Astrocyte of the spinal cord (primary cell): ENCODE measurements around the gene CLBA1.

ENCODE experiments used
- DNase-seq: peaks from one replicate; pipeline ENCODE4 v3.0.0; 2011; ENCODE audit warnings: low read depth, low spot score
- H3K4me3 ChIP-seq: 2 replicates; pipeline ENCODE4 v1.5.1; 2011; ENCODE audit warnings: low read depth, mild to moderate bottlenecking, low read length, moderate library complexity
- in situ Hi-C: cut with HindIII; loops from 2 replicates; pipeline ENCODE4 v1.10.0; 2017; ENCODE audit warnings: low sequenced_read_pairs
- TF ChIP-seq, protein P1 (sequence below): IDR thresholded peaks from 2 replicates; pipeline ENCODE4 v1.5.1; 2012; ENCODE audit warnings: low read depth, mild to moderate bottlenecking, low read length, inconsistent platforms

Gene CLBA1

DNA sequence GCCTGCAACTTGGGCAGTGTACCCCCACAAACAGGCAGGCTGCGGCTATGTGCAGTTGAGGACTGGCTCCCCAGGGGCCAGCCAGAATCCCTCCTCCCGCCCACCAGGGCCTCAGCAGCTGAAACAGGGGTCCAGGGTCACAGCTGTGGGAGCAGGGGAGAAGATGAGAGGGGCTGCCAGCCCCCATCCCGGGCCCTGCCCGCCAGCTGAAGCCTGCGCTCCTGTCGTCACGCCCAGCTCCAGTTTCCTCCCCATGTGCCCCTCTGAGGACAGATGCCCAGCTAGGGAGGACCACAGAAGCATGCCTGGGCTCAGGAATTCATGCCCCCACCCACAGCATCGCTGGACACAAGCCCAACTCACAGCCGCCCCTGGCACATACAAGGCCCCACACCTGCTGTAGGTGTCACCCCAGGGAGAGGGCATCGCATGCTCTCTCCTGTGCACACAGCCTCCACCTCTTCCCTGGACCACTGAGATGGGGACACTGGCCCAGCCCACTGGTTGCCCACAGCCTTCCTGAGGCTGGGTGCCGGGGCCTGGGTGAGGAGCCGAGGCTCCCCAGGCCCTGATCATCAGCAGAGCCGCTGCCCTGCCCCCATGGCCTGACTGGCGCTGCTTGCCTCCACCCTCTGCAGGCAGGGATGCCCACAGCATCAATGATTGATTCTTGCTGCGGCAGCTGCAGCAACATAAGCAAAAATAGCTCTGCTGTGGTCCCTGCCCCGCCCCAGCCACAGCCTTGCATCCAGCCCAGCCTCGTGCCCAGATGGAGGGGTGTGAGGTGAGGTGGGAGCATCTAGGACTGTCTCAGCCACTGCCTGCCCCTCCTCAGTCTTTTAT is 3.7 kb upstream of the CLBA1 start:
- in situ Hi-C loops = no loop called here
- no peak overlapping the region for H3K4me3 ChIP-seq
- TF ChIP-seq, protein P1, sequence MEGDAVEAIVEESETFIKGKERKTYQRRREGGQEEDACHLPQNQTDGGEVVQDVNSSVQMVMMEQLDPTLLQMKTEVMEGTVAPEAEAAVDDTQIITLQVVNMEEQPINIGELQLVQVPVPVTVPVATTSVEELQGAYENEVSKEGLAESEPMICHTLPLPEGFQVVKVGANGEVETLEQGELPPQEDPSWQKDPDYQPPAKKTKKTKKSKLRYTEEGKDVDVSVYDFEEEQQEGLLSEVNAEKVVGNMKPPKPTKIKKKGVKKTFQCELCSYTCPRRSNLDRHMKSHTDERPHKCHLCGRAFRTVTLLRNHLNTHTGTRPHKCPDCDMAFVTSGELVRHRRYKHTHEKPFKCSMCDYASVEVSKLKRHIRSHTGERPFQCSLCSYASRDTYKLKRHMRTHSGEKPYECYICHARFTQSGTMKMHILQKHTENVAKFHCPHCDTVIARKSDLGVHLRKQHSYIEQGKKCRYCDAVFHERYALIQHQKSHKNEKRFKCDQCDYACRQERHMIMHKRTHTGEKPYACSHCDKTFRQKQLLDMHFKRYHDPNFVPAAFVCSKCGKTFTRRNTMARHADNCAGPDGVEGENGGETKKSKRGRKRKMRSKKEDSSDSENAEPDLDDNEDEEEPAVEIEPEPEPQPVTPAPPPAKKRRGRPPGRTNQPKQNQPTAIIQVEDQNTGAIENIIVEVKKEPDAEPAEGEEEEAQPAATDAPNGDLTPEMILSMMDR = no peak
- DNase-seq = no peak

DNA sequence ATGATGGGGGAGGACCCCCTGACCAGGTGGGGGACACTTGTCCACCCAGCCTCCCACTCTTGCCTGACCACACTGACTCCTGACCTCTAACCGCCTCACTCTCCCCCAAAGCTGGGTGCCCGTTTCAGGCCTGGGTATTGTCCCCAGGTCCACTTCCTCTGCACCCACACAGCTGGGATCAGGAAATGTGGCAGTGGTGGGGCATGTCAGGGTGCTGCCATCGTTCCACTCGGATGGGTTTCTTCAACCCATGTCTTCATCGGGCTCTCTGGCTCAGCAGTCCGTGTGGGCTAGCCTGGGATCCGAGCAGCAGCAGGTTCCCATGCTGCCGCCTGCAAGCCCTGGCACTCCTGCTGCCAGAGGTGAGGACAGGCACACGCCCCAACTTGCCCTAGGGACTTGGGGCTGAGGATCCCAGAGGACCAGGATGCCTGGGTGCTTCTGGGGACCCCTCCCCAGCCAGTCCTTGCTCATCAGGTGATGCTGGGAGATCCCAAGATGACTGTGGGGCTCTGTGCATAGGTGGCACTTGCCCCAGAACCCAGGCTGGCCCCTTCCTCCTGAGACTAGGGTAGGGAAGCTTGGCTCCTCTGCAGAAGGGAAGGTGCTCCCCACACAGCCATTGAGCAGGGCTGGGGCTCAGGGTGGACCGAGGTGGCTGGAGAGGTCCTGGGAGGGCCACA is 2.9 kb upstream of the CLBA1 start:
- in situ Hi-C loops = no loop called here
- no peak overlapping the region for H3K4me3 ChIP-seq

DNA sequence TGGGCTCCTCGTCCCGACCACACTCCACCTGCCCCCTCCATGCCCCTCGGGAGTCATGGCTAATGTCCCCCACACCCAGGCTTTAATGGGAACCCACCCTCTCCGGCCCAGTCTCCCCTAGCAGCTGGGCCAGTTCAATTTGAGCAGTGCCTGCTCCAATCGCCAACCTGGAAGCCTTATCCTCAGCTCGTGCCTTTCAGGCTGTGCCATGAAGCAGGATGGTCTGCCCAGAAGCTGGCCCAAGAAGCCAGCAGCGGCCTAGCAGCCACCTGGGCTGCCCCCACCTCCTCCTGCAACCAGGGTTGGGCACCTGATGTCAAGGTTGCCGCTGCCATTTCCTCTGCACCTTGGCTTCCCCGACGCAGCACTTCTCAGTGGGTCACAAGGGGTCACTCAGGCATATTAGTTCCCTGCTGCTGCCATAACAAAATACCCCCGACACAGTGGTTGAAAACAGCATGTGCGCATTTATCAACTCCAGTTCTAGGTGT is 2.3 kb upstream of the CLBA1 start:
- TF ChIP-seq, protein P1 = no peak
- DNase-seq = no peak
- H3K4me3 ChIP-seq = no peak overlapping the region
- in situ Hi-C loops = no loop called here

More for the DNA sequence above, 2.9 kb upstream of the CLBA1 start:
- TF ChIP-seq, protein P1 = no peak
- DNase-seq = no peak

GRCh38 chr14:104984056-104984894 is 1.3 kb upstream of the CLBA1 start:
- in situ Hi-C loops = no loop called here
- DNase-seq = no peak
- TF ChIP-seq, protein P1 = no peak
- no peak overlapping the region for H3K4me3 ChIP-seq

GRCh38 chr14:104986487-104987164 is 1.0 kb downstream of the CLBA1 start:
- H3K4me3 ChIP-seq = peak overlapping the region; percentile 64
- in situ Hi-C loops = no loop called here
- TF ChIP-seq, protein P1 = no peak
- DNase-seq = no peak
